ENCODE results near the gene PRSS35.
"Not testable (repeated sequence)": the region's sequence is repeated elsewhere in the genome, so short reads cannot be mapped to it uniquely, and the experiment has no call there.

Gene PRSS35, protein sequence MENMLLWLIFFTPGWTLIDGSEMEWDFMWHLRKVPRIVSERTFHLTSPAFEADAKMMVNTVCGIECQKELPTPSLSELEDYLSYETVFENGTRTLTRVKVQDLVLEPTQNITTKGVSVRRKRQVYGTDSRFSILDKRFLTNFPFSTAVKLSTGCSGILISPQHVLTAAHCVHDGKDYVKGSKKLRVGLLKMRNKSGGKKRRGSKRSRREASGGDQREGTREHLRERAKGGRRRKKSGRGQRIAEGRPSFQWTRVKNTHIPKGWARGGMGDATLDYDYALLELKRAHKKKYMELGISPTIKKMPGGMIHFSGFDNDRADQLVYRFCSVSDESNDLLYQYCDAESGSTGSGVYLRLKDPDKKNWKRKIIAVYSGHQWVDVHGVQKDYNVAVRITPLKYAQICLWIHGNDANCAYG

DNA sequence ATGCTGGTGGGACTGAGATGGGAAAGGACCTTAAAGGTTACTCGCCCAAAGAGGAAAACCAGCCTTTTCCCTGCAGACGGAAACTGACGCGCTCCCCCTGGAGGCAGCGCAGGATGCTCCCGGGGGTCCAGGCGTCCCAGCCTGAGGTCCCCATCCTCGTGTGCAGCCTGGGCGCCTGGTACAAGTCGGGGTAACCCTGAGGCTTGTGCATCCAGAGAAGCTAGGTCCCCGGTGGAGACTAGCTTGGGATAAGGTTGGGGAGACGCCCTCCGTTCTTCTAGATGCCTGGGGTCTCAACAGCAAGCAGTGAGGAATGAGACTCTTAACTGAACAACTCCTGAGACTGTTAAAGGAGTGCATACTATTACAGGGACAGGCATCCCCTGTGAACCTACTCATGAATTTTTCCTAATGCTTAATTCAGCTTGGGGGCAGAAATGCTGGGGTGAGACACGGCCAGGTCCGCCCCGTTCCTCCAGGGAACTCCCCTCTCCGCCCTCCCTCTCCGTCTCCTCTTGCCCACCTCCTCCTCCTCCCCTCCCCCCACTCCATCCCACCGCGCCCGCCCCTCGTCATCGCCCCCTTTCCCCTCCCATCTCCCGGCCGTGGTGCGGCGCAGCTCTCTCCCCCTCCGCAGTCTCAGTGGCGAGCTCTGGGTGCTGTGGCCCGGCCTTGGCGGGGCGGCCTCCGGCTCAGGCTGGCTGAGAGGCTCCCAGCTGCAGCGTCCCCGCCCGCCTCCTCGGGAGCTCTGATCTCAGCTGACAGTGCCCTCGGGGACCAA is at the start of gene PRSS35:
PRSS35 (plus strand) TSS at position 634 of the 781 bp plus-strand sequence. CDS start 10,908 bp downstream, outside the sequence.
- no peak for DNase-seq (ENCODE audit: low read depth in 1 of 2, low spot score in 1 of 2)

DNA sequence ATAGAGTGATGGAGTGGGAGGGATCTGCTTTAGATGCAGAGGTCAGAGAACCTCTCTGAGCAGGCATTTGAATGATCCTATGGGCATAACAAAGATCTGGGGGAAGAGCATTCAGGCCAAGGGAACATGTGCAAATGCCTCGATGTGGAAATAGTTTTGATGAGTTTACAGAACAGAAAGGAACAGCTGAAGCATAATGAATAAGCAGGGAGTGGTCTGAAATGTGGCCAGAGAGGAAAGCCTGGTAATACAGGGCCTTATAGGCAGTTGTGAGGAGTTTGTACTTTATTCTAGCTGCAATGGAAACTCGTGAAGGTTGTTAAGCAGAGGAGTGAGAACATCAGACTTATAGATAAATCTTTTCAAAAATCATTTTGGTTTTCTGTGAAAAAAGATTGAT is 48.4 kb upstream of the PRSS35 start:
- DNase-seq (ENCODE audit: low read depth in 1 of 2, low spot score in 1 of 2): no peak

DNA sequence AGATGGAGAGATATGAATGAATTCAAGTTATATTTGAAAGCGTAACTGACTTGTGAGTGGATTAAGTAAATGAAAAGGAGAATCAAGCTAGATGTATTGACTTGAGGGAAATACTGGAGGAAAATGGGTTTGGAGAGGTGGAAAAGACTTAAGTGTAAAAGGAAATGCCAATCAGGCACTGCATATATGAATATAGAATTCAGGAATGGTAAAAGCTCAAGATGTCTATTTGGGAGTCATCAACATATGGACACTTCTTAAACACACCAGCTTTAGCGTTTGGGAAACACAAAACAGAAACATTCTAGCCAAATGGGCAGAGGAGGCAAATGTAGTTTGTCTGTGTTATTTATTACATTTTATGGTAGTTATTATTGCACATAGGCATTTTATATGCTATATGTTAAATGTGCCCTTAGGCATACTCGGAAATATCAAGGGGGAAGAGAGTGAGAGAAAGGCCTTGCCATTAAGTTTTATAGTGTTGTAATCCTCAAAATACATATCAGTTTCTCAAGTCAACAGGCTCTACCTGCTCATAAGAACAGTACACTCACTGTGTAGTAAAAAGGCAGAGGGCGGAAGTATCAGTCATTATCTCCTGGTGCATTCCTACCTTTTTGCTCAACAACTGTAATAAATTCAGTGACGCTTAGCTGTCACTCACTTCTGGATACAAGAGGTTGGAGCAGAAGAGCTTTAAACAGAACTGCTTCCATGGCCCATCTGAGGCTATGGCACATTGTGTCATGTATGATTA is 47.8 kb upstream of the PRSS35 start:
- DNase-seq (ENCODE audit: low read depth in 1 of 2, low spot score in 1 of 2): no peak

DNA sequence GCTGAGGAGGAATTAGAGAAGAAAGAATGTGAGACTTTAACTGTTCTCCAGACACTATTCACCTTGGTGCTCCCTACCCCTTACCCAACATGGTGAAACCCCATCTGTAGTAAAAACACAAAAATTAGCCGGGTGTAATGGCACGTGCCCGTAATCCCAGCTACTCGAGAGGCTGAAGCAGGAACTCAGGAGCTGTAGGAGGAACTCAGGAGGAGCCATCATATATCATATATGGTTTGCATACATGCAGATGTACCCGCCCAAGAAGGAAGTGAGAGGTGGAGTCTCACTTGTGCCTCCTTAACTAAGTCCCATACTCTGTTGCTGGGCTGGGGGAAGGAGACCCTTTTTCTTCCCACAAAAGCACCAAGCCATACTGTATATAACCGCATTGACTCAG is 46.0 kb upstream of the PRSS35 start:
- no peak for DNase-seq (ENCODE audit: low read depth in 1 of 2, low spot score in 1 of 2)

DNA sequence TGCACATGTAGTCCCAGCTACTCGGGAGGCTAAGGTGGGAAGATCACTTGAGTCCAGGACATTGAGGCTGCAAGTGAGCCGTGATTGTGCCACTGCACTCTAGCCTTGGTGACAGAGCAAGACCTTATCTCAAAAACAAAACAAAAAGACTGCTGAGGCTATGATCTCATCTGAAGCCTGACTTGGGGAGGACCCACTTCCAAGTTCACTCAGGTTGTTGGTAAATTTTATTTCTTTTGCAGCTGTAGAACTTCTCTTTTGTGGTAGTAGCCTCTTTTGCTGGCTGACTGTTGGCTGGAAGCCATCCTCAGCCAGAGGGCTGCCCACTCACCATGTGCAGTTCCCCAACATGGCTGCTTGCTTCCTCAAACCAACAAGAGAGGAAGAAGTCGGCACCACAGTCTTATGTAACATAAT is 44.7 kb upstream of the PRSS35 start:
- DNase-seq (ENCODE audit: low read depth in 1 of 2, low spot score in 1 of 2): no peak

DNA sequence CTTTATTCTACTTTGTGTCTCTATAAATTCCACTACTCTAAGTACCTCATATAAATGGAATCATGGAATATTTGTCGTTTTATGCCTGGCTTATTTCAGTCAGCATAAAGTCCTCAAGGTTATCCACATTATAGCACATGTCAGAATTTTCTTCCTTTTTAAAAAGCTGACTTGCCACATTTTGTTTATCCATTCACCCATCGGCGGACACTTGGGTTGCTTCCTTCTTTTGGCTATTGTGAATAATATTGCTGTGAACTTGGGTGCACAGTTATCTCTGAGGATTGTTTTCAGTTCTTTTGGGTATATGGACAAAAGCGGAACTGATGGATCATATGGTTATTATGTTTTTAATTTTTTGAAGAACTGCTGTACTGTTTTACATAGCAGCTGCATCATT is 42.3 kb upstream of the PRSS35 start:
- DNase-seq (ENCODE audit: low read depth in 1 of 2, low spot score in 1 of 2): no peak

DNA sequence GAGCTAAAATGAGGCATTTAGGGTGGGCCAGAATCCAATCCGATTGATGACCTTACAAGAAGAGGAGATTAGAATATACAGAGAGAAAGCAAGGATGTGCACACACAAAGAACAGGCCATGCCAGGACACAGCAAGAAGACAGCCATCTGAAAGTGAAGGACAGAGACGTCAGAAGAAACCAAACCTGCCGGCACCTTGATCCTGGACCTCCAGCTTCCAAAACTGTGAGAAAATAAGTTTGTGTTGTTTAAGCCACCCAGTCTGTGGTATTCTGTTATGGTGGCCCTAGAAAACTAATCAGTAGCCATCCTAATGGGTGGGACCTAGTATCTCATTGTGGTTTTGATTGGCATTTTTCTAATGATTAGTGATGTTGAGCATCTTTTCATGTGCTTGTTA is 41.7 kb upstream of the PRSS35 start:
- no peak for DNase-seq (ENCODE audit: low read depth in 1 of 2, low spot score in 1 of 2)

DNA sequence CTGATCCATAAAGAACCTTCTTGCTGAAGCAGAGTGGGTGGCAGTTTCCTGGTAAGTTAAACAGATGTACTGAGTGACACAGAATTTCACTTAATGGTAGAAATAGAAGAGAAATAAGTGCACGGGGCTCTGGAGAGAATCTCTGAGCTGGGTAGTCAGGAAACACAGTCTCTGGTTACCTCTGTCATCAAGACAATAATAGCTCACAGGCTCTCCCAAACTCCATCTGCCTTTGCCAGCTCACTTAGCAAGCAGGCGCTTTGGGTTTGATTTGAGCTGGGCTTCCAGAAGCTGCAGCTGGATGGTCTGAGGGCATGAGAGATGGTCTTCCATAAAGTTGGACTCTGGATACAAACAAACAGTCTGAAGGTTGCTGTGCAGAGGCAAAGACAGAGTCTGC is 39.6 kb upstream of the PRSS35 start:
- DNase-seq (ENCODE audit: low read depth in 1 of 2, low spot score in 1 of 2): no peak

DNA sequence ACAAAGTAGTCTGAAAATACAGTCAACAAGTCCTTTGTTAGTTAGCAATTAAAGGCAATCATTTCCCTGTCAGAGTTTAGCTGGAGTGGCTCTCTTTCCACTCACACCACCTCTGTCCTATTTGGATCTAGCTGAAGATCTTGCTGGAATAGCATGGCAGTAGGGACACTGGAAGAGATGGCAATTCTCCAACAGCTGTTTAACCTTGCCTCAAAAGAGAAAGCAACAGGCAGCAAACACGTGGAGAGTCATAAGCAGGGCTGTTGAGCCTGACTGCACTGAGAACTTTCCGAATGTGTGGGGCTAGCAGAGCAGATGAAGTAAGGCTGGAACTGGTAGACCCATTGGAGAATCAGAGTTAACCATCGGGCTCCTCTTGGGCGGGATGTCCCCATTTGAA is 38.0 kb upstream of the PRSS35 start:
- no peak for DNase-seq (ENCODE audit: low read depth in 1 of 2, low spot score in 1 of 2)

DNA sequence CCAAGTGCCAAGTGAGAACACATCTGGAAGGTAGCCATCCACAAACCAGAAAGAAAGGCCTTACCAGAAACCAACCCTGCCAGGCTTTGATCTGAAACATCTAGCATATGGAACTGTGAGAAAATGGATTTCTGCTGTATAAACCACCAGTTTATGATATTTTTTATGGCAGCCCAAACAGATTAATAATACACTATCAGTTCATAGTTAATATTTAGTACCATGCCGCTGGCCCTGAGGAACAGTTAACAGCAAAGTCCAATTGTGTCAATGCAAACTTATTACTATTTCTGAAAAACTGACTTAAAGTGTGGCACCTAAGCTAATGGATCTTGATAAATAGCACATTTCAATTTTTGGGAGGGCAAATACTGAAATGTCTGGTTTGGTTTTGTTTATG is 35.4 kb upstream of the PRSS35 start:
- DNase-seq (ENCODE audit: low read depth in 1 of 2, low spot score in 1 of 2): no peak

DNA sequence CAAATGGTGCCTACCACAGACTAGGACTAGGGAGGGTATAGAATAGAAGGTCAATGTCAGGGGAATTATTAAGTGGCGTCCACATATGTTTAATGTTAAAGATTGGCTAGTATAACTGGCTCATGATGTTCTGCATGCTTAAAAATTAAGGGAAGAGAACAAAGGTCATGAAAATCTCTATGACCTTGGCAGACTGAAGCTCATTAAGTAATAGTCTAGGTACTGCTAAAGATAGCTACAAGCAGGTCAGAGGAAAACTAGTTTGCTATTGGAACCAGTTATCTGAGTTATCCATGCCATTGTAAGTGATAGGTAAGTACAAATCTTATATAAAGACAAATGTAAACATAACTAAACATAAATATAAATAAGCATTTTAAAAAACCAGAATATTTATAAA is 32.9 kb upstream of the PRSS35 start:
- no peak for DNase-seq (ENCODE audit: low read depth in 1 of 2, low spot score in 1 of 2)

DNA sequence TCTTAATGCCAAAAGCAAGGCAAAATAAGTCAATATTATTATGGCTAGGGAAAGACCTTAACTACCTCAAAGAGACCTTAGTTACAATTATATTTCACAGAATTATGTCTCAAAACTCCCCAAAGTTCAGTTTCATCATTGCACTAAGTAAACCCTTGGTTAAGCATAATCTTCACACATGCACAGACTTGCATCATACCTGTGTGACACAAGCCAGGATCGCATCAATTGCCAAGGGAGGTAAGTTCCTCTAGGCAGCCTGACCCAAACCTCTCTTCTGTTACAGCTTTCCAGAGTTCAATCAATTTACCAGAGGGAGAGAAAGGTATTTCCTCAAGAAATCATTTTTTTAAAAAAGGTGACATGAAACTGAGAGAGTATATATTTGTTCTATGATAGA is 31.9 kb upstream of the PRSS35 start:
- no peak for DNase-seq (ENCODE audit: low read depth in 1 of 2, low spot score in 1 of 2)

DNA sequence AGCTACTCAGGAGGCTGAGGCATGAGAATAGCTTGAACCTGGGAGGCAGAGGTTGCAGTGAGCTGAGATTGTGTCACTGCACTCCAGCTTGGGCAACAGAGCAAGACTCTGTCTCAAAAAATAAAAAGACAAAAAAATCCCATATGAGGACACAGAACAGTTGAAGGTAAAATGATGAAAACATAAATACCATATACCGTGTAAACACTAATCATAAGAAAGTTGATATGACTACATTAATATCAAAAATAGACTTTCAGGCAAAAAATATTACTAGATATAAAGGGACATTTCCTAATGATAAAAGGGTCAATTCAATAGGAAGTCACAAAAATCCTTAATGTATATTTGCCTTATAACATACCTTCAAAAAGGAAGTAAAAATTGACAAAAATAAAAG is 30.4 kb upstream of the PRSS35 start:
- not testable (repeated sequence) for DNase-seq (ENCODE audit: low read depth in 1 of 2, low spot score in 1 of 2)

DNA sequence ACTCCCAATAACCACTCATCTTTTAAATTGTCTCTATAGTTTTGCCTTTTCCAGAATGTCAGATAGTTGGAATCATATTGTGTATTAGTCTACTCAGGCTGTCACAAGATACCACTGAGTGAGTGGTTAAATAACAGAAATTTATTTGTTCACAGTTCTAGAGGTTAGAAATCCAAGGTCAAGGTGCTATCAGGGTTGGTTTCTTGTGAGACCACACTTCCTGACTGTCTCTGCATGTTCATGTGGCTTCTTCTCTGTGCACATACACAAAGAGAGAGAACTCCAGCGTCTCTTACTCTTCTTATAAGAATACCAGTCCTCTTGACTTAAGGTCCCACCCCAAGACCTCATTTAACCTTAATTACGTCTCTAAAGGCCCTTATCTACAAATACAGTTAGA is 23.9 kb upstream of the PRSS35 start:
- DNase-seq (ENCODE audit: low read depth in 1 of 2, low spot score in 1 of 2): no peak

DNA sequence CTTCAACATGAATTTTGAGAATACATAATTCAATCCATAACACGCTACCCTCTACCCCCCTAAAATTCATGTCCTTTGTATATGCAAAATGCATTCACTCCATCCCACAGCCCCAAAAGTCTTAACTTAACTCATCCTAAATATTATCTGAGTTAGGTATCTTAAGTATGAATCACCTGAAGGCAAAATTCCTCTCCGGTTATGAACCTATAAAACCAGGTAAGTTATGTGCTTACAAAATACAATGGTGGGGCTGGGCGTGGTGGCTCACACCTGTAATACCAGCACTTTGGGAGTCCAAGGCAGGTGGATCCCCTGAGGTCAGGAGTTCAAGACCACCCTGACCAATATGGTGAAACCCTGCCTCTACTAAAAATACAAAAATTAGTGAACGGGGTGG is 23.5 kb upstream of the PRSS35 start:
- DNase-seq (ENCODE audit: low read depth in 1 of 2, low spot score in 1 of 2): no peak

DNA sequence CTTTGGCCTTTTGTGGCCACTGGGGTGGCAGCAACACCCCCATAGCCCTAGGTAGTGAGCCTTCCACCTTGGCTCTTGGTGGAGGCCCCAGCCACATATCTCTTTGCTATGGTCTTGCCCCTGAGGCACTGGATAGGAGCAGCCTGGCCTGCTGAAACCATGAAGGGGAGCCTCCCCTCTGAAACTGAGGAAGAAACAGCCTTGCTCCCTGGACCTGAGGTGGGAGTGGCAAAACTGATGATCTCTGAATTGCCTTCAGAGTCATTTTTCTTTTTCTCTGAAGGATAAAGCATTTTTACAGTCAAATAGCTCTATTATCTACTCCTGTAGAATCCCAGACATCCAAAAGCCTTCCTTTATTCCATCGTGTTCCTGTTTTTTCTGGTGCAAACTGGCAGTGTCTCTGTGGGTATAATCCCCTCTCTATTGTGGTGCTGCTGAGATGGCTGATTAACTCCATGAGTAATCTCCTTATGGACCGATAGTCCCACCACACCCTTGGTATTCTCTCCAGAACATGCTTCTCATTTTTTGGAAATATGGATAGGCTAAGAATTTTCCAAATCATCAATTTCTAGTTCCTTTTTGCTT is 22.0 kb upstream of the PRSS35 start:
- no peak for DNase-seq (ENCODE audit: low read depth in 1 of 2, low spot score in 1 of 2)

DNA sequence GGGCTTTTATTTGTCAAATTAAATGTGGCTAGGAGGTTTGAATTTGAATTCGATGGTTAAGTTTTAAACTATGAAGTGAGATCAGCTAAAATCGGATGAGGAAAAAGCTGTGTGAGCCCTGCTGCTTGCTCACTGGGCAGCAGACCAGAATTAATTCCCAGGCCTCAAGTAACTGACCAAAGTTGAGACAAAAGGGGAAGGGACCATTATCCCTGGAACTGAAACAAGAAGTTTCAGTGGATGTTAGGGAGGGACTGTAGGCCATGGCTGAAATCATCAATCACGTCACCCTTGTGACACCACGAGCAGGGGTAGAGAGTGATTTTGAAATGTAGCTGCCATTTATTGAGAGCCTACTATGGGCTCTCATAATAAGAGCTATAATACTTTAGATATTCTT is 7.0 kb upstream of the PRSS35 start:
- DNase-seq (ENCODE audit: low read depth in 1 of 2, low spot score in 1 of 2): no peak

DNA sequence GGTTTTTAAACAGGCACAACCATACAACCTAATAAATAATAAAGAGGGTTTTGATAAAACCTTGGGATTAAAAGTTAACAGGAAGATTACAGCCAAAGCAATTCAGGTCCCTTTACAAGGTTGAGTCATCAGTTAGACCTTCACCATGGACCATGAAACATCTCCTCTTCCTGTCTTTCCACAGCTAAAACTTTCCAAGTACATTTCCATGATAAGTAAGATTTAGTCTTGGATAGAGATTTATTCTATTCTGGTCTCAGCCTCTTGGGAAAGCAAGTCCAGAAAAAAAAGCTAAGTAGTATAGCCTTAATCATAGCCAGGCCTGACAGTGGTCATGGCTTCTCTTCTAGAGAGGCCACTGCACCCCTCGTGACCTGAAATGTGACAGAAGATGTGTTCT is 2.9 kb upstream of the PRSS35 start:
- no peak for DNase-seq (ENCODE audit: low read depth in 1 of 2, low spot score in 1 of 2)

DNA sequence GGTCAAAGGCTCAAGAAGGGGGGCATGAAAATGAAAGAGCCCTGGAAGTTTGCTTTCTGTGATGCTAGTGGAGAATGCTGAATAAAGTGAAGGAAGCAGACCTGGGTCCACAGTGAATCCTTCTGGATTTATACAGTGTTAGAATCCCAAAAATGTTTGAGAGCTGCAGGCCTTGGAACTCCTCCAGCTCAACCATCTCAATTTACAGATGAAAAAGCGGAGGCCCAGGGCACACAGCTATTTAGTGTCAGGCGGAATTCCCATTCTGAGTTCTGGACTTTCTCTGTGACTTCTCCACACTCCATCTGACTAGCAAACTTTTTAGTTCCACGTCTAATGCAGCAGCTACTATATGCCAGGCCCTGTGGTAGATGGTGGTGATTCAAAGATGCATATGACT is 1.5 kb upstream of the PRSS35 start:
- no peak for DNase-seq (ENCODE audit: low read depth in 1 of 2, low spot score in 1 of 2)

DNA sequence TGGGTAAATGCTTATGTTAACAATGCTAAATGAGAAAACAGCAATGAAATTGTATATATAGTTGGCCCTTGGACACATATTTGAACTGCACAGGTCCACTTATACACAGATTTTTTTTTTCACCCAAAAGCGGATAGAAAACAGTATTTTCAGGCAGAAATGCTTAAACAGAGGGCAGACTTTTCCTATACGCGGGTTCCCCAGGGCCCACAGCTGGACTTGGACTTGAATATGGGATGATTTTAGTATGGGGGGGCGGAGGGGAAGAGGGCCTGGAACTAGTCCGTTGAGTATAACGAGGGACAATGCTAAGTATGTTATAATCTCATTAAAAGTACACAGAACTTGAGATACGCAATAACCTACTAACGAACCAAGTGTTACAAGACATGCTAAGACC is 1.1 kb upstream of the PRSS35 start:
- DNase-seq (ENCODE audit: low read depth in 1 of 2, low spot score in 1 of 2): no peak

DNA sequence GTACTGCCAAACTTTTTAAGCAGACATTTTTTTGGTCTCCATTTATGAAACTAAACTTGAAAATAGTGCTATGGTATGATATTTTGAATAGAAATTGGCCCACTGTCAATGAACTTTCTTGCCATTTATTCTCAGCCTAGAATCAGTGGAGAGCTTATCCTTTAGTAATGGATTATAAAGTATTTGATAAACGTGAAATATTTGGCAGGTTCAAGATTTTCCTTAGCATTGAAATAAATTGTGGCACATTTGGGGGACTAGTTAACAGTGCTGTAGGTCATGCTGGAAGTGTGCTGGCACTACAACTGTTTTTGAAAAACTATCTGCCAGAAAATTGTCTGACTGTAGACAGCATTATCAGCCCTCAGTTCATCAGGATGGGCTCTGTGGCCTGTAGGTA is 2.1 kb downstream of the PRSS35 start:
- DNase-seq (ENCODE audit: low read depth in 1 of 2, low spot score in 1 of 2): no peak
